ENCODE data around the gene KIF16B. TPM values are rescaled to one million over a fixed set of nuclear protein-coding genes. Genes with fewer than 3 reads are reported as not detected.

Gene KIF16B
- total RNA-seq, 4 donors from 2014 or later: 8.7 to 20.6 (median 16.6) TPM

DNA sequence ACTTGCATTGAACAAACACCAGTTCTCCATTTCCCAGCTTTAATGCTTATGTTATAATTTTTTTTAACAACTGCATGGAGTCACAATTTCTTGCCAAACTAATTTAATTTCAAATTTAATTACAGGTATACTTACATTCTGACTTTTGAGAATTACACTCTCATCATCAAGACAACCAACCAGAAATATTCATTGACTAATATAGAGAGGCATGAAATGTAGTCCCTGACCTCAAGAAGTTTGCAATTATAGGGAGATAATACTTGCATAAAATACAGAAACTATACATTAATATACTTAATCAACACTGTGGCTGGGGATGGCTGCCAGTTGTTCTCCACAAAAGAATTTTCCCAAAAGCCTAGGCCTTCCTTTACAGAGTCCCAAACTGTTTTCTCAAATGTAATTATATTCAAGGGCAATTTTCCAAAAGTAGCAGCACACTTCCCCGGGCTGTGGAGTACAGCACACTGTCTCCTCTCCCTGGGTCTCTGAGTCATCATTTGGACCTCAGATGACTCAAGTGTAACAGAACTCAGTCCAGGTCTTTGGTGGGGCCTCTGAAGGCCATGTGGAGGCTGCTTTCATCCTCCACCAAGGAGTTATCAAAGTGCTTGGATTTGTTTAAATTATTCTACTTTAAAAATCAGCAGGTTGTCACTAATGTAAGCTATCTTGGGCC, 114.1 kb downstream of the KIF16B start:
- Histone ChIP-seq H3K27ac (no peak overlapping the region), H3K27me3 (no peaks in the 10 kb centered on the region), H3K4me3 (no peak overlapping the region), H3K4me1 (no peaks in the 10 kb centered on the region), H3K9me3 (no peaks in the 10 kb centered on the region), H3K36me3 (no peaks in the 10 kb centered on the region)
- peak; percentile 23 to 25 for DNase-seq
- TF ChIP-seq CTCF (IDR thresholded peaks at IDR 0.05) (no peak), POLR2A (IDR thresholded peaks at IDR 0.05) (no peak)
- intact Hi-C loops (cut with DNase I; ENCODE audit: low total_unique reads): no loop called here

DNA sequence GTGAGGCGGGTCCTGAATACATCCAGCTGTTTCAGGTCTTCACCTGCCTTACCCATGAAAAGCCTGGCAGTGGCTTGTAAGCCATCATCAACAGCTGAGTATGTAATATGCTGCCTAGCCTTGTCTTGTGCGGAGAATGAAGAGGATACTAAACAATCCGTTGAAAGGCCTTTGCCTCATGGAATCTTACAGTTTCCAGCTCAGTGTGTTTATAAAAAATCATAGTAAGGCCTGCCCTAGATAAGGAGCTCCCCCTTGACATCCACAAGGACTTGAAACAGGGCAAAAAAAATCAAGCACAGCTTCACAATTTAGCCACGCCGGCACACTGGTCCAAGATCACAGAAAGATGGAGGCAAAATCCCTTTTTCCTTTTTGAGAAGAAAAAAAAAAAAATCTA, 115.7 kb downstream of the KIF16B start:
- no peak overlapping the region for H3K27ac ChIP-seq
- no peak for DNase-seq
- no peaks in the 10 kb centered on the region for H3K27me3 ChIP-seq
- no peaks in the 10 kb centered on the region for H3K36me3 ChIP-seq
- H3K9me3 ChIP-seq: no peaks in the 10 kb centered on the region
- H3K4me1 ChIP-seq: no peaks in the 10 kb centered on the region
- no peak overlapping the region for H3K4me3 ChIP-seq
- intact Hi-C loops (cut with DNase I; ENCODE audit: low total_unique reads): no loop called here
- TF ChIP-seq POLR2A (IDR thresholded peaks at IDR 0.05): no peak
- TF ChIP-seq CTCF (IDR thresholded peaks at IDR 0.05): no peak

- Histone ChIP-seq H3K9me3 (no peaks in the 10 kb centered on the region), H3K4me1 (no peaks in the 10 kb centered on the region), H3K36me3 (no peaks in the 10 kb centered on the region), H3K27ac (no peak overlapping the region), H3K4me3 (no peak overlapping the region), H3K27me3 (no peaks in the 10 kb centered on the region)
- intact Hi-C loops (cut with DNase I; ENCODE audit: low total_unique reads): no loop called here
- no peak for DNase-seq
- TF ChIP-seq POLR2A (IDR thresholded peaks at IDR 0.05) (no peak), CTCF (IDR thresholded peaks at IDR 0.05) (no peak)
Measured at GRCh38 chr20:16455324-16455723, 117.9 kb downstream of the KIF16B start.

DNA sequence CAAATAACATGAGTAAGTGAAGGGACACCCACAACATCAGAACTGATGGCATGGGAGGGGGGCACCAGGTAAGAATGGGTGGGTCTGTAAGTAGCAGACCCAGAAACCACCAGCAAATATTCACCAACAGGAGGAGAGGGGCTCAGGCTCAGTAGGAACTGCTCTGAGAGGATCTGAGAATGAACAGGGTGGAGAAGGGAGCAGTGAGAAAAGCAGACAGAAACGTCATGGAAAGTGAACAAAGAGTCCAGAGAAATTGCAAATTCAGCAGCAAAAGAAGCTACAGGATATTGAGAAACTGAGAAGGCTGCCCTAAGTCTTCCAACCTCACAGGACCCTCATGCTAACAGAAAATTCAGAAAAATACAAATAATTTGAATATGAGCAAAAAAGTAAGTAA, 121.3 kb downstream of the KIF16B start:
- Histone ChIP-seq H3K4me1 (no peaks in the 10 kb centered on the region), H3K27ac (no peak overlapping the region), H3K9me3 (no peaks in the 10 kb centered on the region), H3K4me3 (no peak overlapping the region), H3K36me3 (no peaks in the 10 kb centered on the region), H3K27me3 (no peaks in the 10 kb centered on the region)
- no peak for DNase-seq
- intact Hi-C loops (cut with DNase I; ENCODE audit: low total_unique reads): no loop called here
- no peak for TF ChIP-seq POLR2A (IDR thresholded peaks at IDR 0.05)

DNA sequence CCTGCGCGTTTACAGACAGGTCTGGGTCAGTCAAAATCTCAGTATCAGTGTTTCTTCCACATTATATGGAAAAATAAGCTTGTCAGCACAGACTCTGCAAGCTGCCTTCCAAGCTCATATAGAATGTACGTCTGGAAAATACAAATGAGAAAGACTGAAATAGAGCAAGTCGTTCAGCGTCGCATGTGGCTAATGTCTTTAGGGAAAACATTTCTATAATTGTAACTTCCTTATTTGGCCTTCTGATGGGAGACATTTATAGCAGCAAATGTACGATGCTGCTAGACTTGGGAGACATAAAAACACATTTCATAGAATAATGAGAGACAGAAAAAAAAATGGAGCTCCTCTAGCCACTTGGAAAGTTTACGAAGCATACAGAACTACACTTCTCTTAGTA, 122.2 kb downstream of the KIF16B start:
- Histone ChIP-seq H3K27ac (no peak overlapping the region), H3K4me1 (no peaks in the 10 kb centered on the region), H3K9me3 (no peaks in the 10 kb centered on the region), H3K4me3 (no peak overlapping the region), H3K36me3 (no peaks in the 10 kb centered on the region), H3K27me3 (no peaks in the 10 kb centered on the region)
- TF ChIP-seq POLR2A (IDR thresholded peaks at IDR 0.05) (no peak), CTCF (IDR thresholded peaks at IDR 0.05) (no peak)
- no peak for DNase-seq
- intact Hi-C loops (cut with DNase I; ENCODE audit: low total_unique reads): no loop called here

- intact Hi-C loops (cut with DNase I; ENCODE audit: low total_unique reads): no loop called here
- Histone ChIP-seq H3K27ac (no peak overlapping the region), H3K4me1 (no peaks in the 10 kb centered on the region), H3K27me3 (no peaks in the 10 kb centered on the region), H3K36me3 (no peaks in the 10 kb centered on the region), H3K4me3 (no peak overlapping the region), H3K9me3 (no peaks in the 10 kb centered on the region)
- no peak for DNase-seq
- no peak for TF ChIP-seq CTCF (IDR thresholded peaks at IDR 0.05)
- TF ChIP-seq POLR2A (IDR thresholded peaks at IDR 0.05): no peak
Measured at GRCh38 chr20:16446991-16447390, 126.3 kb downstream of the KIF16B start.

Data from uterus (tissue), 4 donors.